ENCODE data around the gene GMCL2. TPM values are rescaled to one million over a fixed set of nuclear protein-coding genes. Genes with fewer than 3 reads are reported as not detected.

Gene GMCL2
- total and polyA plus RNA-seq, 4 donors = not detected

DNA sequence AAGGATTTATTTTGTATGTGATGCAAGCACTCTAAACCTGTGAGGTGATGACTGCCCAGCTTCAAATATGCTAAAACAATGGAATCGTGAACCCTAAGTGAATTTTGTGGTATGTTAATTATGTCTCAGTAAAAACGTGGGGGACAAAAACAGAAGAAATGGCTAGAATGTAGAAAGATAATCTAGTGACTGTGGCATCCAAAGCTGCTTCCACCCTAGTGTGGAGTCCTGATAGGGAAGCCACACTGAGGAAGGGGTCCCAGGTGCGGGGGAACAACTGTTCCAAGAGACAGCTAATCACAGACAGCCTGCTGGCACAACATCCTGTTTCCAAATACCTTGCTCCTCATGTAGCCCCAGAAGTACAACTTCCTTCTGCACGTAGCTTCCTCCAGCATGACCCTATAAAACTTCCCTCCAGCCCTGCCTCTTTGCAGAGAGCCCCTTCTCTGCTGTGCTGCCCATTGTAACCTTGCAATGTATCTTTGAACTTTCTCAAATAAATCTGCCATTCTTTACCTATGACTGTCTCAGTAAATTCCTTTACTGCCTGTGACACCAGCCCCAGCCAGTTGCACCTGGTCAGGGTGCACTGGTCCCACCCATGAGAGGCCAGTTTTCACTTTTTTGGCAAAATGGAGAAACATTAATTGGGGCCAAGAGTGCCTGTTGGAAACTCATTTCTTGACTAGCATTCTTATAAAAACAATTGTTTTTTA lies 4.9 kb downstream of the GMCL2 start:
- Histone ChIP-seq H3K36me3 (ENCODE audit: control insufficient read depth in 4 of 4, insufficient read depth in 3 of 4, low read depth in 1 of 4, low read length in 3 of 4) (no peaks in the 10 kb centered on the region), H3K27me3 (ENCODE audit: control insufficient read depth in 4 of 4, insufficient read depth in 4 of 4, low read length in 3 of 4) (peaks cover 0 to 2% (median 0%) of the 10 kb centered on the region in 4 donors), H3K9me3 (ENCODE audit: control insufficient read depth in 4 of 4, low read length in 3 of 4) (no peaks in the 10 kb centered on the region), H3K4me1 (ENCODE audit: control insufficient read depth in 4 of 4, insufficient read depth in 4 of 4, low read length in 3 of 4) (no peaks in the 10 kb centered on the region), H3K4me3 (ENCODE audit: low read depth in 1 of 3, low read length in 3 of 3) (no peak overlapping the region), H3K27ac (ENCODE audit: low read depth in 1 of 2, low read length in 2 of 2) (no peak overlapping the region), H3K9ac (ENCODE audit: low read depth in 1 of 2, low read length in 2 of 2) (no peak overlapping the region)
- no peak for DNase-seq (ENCODE audit: low spot score)
- WGBS = 47% methylated on average over 4 of the region's 4 CpGs
- TF ChIP-seq ATF3 (IDR thresholded peaks at IDR 0.05) (no peak), RXRA (IDR thresholded peaks at IDR 0.05) (no peak), YY1 (IDR thresholded peaks at IDR 0.05) (no peak), JUND (IDR thresholded peaks at IDR 0.05) (no peak), RAD21 (IDR thresholded peaks at IDR 0.05) (no peak), FOXA1 (IDR thresholded peaks at IDR 0.05) (no peak), HNF4A (conservative IDR thresholded peaks at IDR 0.05) (no peak), NR2F2 (IDR thresholded peaks at IDR 0.05) (no peak)
- TF ChIP-seq, protein P1, sequence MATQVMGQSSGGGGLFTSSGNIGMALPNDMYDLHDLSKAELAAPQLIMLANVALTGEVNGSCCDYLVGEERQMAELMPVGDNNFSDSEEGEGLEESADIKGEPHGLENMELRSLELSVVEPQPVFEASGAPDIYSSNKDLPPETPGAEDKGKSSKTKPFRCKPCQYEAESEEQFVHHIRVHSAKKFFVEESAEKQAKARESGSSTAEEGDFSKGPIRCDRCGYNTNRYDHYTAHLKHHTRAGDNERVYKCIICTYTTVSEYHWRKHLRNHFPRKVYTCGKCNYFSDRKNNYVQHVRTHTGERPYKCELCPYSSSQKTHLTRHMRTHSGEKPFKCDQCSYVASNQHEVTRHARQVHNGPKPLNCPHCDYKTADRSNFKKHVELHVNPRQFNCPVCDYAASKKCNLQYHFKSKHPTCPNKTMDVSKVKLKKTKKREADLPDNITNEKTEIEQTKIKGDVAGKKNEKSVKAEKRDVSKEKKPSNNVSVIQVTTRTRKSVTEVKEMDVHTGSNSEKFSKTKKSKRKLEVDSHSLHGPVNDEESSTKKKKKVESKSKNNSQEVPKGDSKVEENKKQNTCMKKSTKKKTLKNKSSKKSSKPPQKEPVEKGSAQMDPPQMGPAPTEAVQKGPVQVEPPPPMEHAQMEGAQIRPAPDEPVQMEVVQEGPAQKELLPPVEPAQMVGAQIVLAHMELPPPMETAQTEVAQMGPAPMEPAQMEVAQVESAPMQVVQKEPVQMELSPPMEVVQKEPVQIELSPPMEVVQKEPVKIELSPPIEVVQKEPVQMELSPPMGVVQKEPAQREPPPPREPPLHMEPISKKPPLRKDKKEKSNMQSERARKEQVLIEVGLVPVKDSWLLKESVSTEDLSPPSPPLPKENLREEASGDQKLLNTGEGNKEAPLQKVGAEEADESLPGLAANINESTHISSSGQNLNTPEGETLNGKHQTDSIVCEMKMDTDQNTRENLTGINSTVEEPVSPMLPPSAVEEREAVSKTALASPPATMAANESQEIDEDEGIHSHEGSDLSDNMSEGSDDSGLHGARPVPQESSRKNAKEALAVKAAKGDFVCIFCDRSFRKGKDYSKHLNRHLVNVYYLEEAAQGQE (IDR thresholded peaks at IDR 0.05) = no peak

- Histone ChIP-seq H3K27me3 (ENCODE audit: control insufficient read depth in 4 of 4, insufficient read depth in 4 of 4, low read length in 3 of 4) (peaks cover 0 to 2% (median 0%) of the 10 kb centered on the region in 4 donors), H3K9me3 (ENCODE audit: control insufficient read depth in 4 of 4, low read length in 3 of 4) (no peaks in the 10 kb centered on the region), H3K9ac (ENCODE audit: low read depth in 1 of 2, low read length in 2 of 2) (no peak overlapping the region), H3K27ac (ENCODE audit: low read depth in 1 of 2, low read length in 2 of 2) (no peak overlapping the region), H3K4me3 (ENCODE audit: low read depth in 1 of 3, low read length in 3 of 3) (no peak overlapping the region), H3K36me3 (ENCODE audit: control insufficient read depth in 4 of 4, insufficient read depth in 3 of 4, low read depth in 1 of 4, low read length in 3 of 4) (no peaks in the 10 kb centered on the region), H3K4me1 (ENCODE audit: control insufficient read depth in 4 of 4, insufficient read depth in 4 of 4, low read length in 3 of 4) (no peaks in the 10 kb centered on the region)
- TF ChIP-seq, protein P2, sequence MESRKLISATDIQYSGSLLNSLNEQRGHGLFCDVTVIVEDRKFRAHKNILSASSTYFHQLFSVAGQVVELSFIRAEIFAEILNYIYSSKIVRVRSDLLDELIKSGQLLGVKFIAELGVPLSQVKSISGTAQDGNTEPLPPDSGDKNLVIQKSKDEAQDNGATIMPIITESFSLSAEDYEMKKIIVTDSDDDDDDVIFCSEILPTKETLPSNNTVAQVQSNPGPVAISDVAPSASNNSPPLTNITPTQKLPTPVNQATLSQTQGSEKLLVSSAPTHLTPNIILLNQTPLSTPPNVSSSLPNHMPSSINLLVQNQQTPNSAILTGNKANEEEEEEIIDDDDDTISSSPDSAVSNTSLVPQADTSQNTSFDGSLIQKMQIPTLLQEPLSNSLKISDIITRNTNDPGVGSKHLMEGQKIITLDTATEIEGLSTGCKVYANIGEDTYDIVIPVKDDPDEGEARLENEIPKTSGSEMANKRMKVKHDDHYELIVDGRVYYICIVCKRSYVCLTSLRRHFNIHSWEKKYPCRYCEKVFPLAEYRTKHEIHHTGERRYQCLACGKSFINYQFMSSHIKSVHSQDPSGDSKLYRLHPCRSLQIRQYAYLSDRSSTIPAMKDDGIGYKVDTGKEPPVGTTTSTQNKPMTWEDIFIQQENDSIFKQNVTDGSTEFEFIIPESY (IDR thresholded peaks at IDR 0.05) = no peak
- no peak for TF ChIP-seq SP1 (IDR thresholded peaks at IDR 0.05)
- TF ChIP-seq MAX (IDR thresholded peaks at IDR 0.05) = no peak
- no peak for TF ChIP-seq HNF4G (IDR thresholded peaks at IDR 0.05)
- no peak for TF ChIP-seq YY1 (IDR thresholded peaks at IDR 0.05)
- TF ChIP-seq, protein P3, sequence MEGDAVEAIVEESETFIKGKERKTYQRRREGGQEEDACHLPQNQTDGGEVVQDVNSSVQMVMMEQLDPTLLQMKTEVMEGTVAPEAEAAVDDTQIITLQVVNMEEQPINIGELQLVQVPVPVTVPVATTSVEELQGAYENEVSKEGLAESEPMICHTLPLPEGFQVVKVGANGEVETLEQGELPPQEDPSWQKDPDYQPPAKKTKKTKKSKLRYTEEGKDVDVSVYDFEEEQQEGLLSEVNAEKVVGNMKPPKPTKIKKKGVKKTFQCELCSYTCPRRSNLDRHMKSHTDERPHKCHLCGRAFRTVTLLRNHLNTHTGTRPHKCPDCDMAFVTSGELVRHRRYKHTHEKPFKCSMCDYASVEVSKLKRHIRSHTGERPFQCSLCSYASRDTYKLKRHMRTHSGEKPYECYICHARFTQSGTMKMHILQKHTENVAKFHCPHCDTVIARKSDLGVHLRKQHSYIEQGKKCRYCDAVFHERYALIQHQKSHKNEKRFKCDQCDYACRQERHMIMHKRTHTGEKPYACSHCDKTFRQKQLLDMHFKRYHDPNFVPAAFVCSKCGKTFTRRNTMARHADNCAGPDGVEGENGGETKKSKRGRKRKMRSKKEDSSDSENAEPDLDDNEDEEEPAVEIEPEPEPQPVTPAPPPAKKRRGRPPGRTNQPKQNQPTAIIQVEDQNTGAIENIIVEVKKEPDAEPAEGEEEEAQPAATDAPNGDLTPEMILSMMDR (IDR thresholded peaks at IDR 0.05; ENCODE audit: low read depth, low read length, missing input control) = no peak
- no peak for TF ChIP-seq FOXA2 (IDR thresholded peaks at IDR 0.05)
- no peak for TF ChIP-seq TAF1 (conservative IDR thresholded peaks at IDR 0.05)
- TF ChIP-seq RAD21 (IDR thresholded peaks at IDR 0.05) = no peak
- TF ChIP-seq JUND (IDR thresholded peaks at IDR 0.05) = no peak
- TF ChIP-seq FOXA1 (IDR thresholded peaks at IDR 0.05) = no peak
- TF ChIP-seq ATF3 (IDR thresholded peaks at IDR 0.05) = no peak
- TF ChIP-seq, protein P1 (IDR thresholded peaks at IDR 0.05) = no peak
- no peak for TF ChIP-seq RXRA (IDR thresholded peaks at IDR 0.05)
- TF ChIP-seq HNF4A (conservative IDR thresholded peaks at IDR 0.05) = no peak
- no peak for TF ChIP-seq NR2F2 (IDR thresholded peaks at IDR 0.05)
- TF ChIP-seq GABPA (IDR thresholded peaks at IDR 0.05 in 1 of 2, conservative IDR thresholded peaks at IDR 0.05 in 1 of 2) = no peak
- WGBS = 38% methylated on average over 9 of the region's 9 CpGs
- no peak for DNase-seq (ENCODE audit: low spot score)
Observed at GRCh38 chr5:178180141-178180863, 6.9 kb downstream of the GMCL2 start.

Data from liver (tissue), 9 donors.